LHCN-M2 (cell line): ENCODE data around the gene UNC45B. TPM values are rescaled to one million over a fixed set of nuclear protein-coding genes. Genes with fewer than 3 reads are reported as not detected.
A peak's percentile ranks its signal among the peaks of the same experiment; 100 is the strongest.
"Not testable (repeated sequence)": the region's sequence is repeated elsewhere in the genome, so short reads cannot be mapped to it uniquely, and the experiment has no call there.

Experiments used
- DNase-seq: peaks from one replicate; pipeline ENCODE4 v3.0.0-alpha.2; 2012; ENCODE audit warnings: low read depth
- total RNA-seq: library from RNA; depleted of rRNA; stranded (reverse); fragments of >200 nt; gene quantifications from 2 replicates; pipeline ENCODE4 v1.2.3, GENCODE V29; 2014; rRNA removed

UNC45B gene
- total RNA-seq, 1 experiment from 2014 or later = 0.17 TPM

DNA sequence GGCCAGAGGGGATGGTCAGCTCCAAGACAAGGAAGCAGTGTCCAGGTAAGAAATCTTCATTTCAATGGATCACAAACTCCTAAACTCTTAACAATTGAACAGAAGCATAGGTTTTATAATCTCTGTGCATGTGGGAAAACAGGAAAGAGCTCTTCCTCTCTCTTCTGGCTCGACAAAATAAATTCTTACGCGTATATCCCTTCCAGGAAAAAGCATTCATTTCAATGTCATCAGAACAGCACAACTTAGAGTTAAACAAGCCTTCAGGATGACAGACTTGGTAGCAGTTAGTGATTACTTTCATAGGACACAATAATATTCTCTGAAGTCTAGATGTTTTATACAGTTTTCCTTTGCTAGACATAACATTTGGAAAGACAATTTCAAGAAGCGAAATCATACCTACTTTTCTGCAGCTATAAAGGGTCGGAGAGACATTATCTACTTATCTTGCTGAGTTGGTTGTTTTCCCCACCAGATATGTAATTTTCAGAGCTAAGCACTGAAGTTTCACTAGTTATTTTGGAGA is 65.9 kb downstream of the UNC45B start:
- DNase-seq = no peak

- no peak for DNase-seq
These were observed 66.6 kb downstream of the UNC45B start for GRCh38 chr17:35214192-35214591.

GRCh38 chr17:35214631-35215273 is 67.1 kb downstream of the UNC45B start:
- DNase-seq = no peak

DNA sequence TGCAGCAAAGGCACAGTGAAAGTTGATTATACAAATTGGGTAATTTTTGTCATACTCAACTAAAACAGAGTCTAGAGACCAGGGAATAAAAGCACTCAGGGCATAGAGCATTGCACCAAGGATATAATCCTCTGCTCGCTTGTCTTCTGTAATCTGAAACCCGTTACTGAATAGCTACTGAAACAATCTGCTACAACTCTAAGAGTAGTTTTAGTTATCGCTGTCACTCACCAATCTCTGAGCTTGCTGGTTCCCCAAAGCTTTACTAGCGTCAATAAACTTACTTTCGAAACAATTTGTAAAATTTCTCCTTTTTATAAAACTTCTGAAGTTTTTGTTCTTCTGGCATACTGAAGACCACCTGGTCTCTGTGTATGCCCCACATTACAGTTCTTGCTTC is 69.5 kb downstream of the UNC45B start:
- no peak for DNase-seq

- no peak for DNase-seq
These were observed 71.3 kb downstream of the UNC45B start for GRCh38 chr17:35218915-35219314.

- DNase-seq = no peak
These were observed 74.8 kb downstream of the UNC45B start for GRCh38 chr17:35222452-35222851.

GRCh38 chr17:35224436-35224835 is 76.8 kb downstream of the UNC45B start:
- no peak for DNase-seq

GRCh38 chr17:35227546-35227945 is 79.9 kb downstream of the UNC45B start:
- DNase-seq = no peak

DNA sequence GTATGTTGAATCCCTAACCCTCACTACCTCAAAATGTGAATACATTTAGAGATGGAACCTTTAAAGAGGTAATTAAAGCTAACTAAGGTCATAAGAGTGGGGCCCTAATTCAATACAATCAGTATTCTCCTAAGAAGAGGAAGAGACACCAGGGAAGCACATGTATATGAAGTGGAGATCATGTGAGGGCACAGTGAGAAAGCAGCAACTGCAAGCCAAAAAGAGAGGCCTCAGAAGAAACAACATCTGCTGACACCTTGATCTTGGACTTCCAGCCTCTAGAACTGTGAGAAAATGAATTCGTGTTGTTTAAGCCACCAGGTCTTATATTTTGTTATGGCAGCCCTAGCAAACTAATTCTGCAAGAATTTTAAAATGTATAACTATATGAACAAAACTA is 82.0 kb downstream of the UNC45B start:
- no peak for DNase-seq

DNA sequence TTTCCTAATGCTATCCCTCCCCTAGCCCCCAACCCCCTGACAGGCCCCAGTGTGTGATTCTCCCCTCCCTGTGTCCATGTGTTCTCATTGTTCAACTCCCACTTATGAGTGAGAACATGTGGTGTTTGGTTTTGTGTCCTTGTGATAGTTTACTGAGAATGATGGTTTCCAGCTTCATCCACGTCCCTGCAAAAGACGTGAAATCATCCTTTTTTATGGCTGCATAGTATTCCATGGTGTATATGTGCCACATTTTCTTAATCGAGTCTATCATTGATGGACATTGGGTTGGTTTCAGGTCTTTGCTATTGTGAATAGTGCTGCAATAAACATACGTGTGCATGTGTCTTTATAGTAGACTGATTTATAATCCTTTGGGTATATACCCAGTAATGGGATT is 86.7 kb downstream of the UNC45B start:
- not testable (repeated sequence) for DNase-seq

GRCh38 chr17:35235289-35235688 is 87.7 kb downstream of the UNC45B start:
- DNase-seq = no peak

DNA sequence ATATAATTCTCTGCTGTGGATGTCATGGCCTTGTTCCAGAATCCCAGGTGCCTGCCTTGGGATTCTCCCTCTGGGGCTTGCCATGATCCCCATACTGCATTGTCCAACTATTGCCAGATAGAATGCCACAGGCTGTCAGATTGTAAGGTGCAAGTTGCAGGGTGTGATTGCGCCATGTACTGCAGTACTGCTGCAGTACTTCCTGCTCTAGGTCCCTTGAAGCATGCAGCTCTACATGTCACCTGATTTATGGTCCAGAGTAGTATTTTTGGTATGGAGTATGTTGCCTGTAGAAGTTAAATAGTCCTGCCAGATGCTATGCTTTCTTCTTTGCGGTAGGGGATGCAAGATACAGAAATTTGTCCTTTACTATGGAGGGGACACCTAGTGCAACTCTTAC is 88.3 kb downstream of the UNC45B start:
- no peak for DNase-seq

DNA sequence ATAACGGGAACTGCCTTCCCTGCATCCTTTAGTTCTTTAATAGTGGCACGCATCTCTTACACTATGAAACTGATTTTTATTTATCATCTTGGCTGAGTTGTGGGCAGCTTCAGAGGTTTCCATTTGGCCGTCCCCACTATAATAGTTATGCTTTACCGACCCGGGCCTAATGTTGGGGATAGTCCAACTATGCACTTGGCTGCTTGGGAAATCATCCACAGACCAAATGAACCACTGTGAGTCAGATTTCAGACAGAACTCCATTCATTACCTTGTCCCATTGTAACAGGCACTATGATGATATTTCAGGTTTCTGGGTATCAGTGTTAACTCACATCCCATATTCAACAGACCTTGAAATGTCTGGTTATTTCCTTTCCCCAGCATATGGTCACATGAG is 89.2 kb downstream of the UNC45B start:
- no peak for DNase-seq

DNA sequence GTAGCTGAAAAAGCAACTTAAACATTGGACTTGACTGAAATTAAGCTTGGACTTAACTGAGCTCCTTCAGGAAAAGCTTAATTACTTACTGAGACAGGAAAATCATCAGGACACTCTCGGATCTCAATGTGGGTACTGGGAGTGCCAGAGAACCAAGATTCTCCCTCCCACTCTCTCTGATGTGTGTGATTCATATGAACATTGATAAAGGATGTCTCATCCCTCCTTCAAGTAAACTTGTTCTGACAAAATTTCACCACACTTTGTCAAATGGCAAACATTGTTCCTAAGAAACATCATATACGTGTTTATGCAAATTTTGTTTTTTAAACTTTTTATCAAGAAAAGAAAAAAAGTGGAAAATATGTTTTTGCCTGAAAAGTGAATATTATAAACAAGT is 91.2 kb downstream of the UNC45B start:
- DNase-seq = peak; percentile 71

Other genes with a start within 250 kb of the UNC45B start
- gene CCT6B, start 186.4 kb upstream of the UNC45B start, total RNA-seq = 1.8 and 2.0 TPM in 2 replicates
- 10.2 and 13.4 TPM in 2 replicates for gene ZNF830, start 186.3 kb upstream of the UNC45B start, total RNA-seq
- 19.2 and 24.4 TPM in 2 replicates for gene LIG3, start 167.3 kb upstream of the UNC45B start, total RNA-seq
- 14.5 and 16.6 TPM in 2 replicates for gene RFFL, start 84.1 kb upstream of the UNC45B start, total RNA-seq
- gene RAD51D, start 28.0 kb upstream of the UNC45B start, total RNA-seq = 16.0 and 17.1 TPM in 2 replicates
- gene FNDC8, start 26.2 kb upstream of the UNC45B start, total RNA-seq = not detected in 2 replicates
- gene NLE1, start 5.5 kb upstream of the UNC45B start, total RNA-seq = 22.3 and 27.1 TPM in 2 replicates
- not detected in 2 replicates for gene SLC35G3, start 46.6 kb downstream of the UNC45B start, total RNA-seq
- 38.5 and 43.5 TPM in 2 replicates for gene SLFN5, start 95.3 kb downstream of the UNC45B start, total RNA-seq
- 22.7 and 23.1 TPM in 2 replicates for gene SLFN11, start 225.8 kb downstream of the UNC45B start, total RNA-seq